NCI-H69 (cell line): Measurements from ENCODE around the gene GPC1.

Experiments
- DNase-seq: peaks from one replicate; lab custom pipeline; 2025; lab: John Stamatoyannopoulos, UW

GPC1 gene

GRCh38 chr2:240396623-240397541 is 38.6 kb upstream of the GPC1 start:
- no peak for DNase-seq

GRCh38 chr2:240397542-240397916 is 37.9 kb upstream of the GPC1 start:
- no peak for DNase-seq

GRCh38 chr2:240397924-240398645 is 37.4 kb upstream of the GPC1 start:
- no peak for DNase-seq

GRCh38 chr2:240398661-240399267 is 36.7 kb upstream of the GPC1 start:
- no peak for DNase-seq

GRCh38 chr2:240399419-240400324 is 35.8 kb upstream of the GPC1 start:
- DNase-seq, result no peak

GRCh38 chr2:240400371-240401161 is 34.9 kb upstream of the GPC1 start:
- DNase-seq, result no peak

GRCh38 chr2:240401308-240401707 is 34.2 kb upstream of the GPC1 start:
- no peak for DNase-seq

- DNase-seq, result no peak
Observed at GRCh38 chr2:240401781-240402551, 33.5 kb upstream of the GPC1 start.

- DNase-seq, result no peak
Observed at GRCh38 chr2:240402566-240403272, 32.7 kb upstream of the GPC1 start.

- DNase-seq, result no peak
Observed at GRCh38 chr2:240403396-240404104, 31.9 kb upstream of the GPC1 start.

GRCh38 chr2:240404174-240404852 is 31.1 kb upstream of the GPC1 start:
- no peak for DNase-seq

GRCh38 chr2:240405133-240405532 is 30.3 kb upstream of the GPC1 start:
- DNase-seq, result no peak

- no peak for DNase-seq
Observed at GRCh38 chr2:240405684-240406313, 29.7 kb upstream of the GPC1 start.

- no peak for DNase-seq
Observed at GRCh38 chr2:240407090-240407489, 28.4 kb upstream of the GPC1 start.

GRCh38 chr2:240410004-240410403 is 25.5 kb upstream of the GPC1 start:
- DNase-seq, result no peak

GRCh38 chr2:240410808-240411207 is 24.7 kb upstream of the GPC1 start:
- no peak for DNase-seq

- DNase-seq, result no peak
Observed at GRCh38 chr2:240411261-240412160, 24.0 kb upstream of the GPC1 start.
